ENCODE measurements around the gene ACYP1.

DNA sequence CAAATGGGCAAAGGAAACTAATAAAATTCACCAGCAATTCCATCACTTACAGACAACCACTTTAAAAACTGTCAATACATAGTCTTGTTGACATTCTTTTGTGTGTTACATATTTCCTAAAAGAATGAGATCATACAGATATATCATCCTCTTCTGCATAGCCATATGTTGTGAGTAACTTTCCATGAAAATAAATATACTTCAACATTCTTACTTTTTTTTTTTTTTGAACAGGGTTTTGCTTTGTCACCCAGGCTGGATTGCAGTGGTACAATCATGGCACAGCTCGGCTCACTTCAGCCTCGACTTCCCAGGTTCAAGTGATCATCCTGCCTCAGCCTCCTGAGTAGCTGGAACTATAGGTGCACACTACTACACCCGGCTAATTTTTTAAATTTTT is 26.5 kb upstream of the ACYP1 start:
- TF ChIP-seq POLR2A (IDR thresholded peaks at IDR 0.05; ENCODE audit: low read depth, low read length), result no peak
- TF ChIP-seq CTCF (IDR thresholded peaks at IDR 0.05; ENCODE audit: extremely low read depth in 1 of 2, insufficient read depth in 1 of 2, low read depth in 1 of 2, low read length in 2 of 2), result no peak
- no peak for TF ChIP-seq EZH2 (IDR thresholded peaks at IDR 0.05; ENCODE audit: borderline replicate concordance, low read depth, low read length, severe bottlenecking)
- TF ChIP-seq MAX (IDR thresholded peaks at IDR 0.05; ENCODE audit: insufficient read depth, insufficient read length), result no peak
